DND-41 (cell line): ENCODE data around the gene PLXNA4.

ENCODE experiments used
- ATAC-seq: fragments of 200-7000 bp; cut with Tn5 transposase; 3 replicates; pipeline ENCODE4 v1.9.1; 2021; ENCODE audit warnings: low read depth; ENCODE audit not compliant: insufficient read depth
- DNase-seq: peaks from one replicate; pipeline ENCODE4 v3.0.0-alpha.2; 2020
- H2AFZ ChIP-seq: 2 replicates; pipeline ENCODE4 v1.6.0; 2012; ENCODE audit warnings: low read depth, low read length
- H3K27ac ChIP-seq: 2 replicates; pipeline ENCODE4 v1.5.1; 2012; ENCODE audit warnings: low read length, inconsistent platforms
- H3K27me3 ChIP-seq: fragments of 200-600 bp; sonication (generic); 2 replicates; pipeline ENCODE4 v1.6.0; 2012; ENCODE audit warnings: low read length, mild to moderate bottlenecking, inconsistent platforms; ENCODE audit not compliant: insufficient read depth, poor library complexity
- H3K36me3 ChIP-seq: 2 replicates; pipeline ENCODE4 v1.5.1; 2012; ENCODE audit warnings: low read length, inconsistent platforms; ENCODE audit not compliant: insufficient read depth
- H3K4me1 ChIP-seq: 2 replicates; pipeline ENCODE4 v1.5.1; 2012; ENCODE audit warnings: mild to moderate bottlenecking, low read length; ENCODE audit not compliant: insufficient read depth
- H3K4me2 ChIP-seq: 2 replicates; pipeline ENCODE4 v1.6.0; 2012; ENCODE audit warnings: mild to moderate bottlenecking, moderate library complexity, low read length, inconsistent platforms; ENCODE audit not compliant: insufficient read depth
- H3K4me3 ChIP-seq, 2 experiments: fragments of 200-600 bp in 1 of 2; shearing (Covaris generic) in 1 of 2; 2 replicates each; pipeline ENCODE4 v1.5.1; 2012 to 2016; ENCODE audit warnings: inconsistent platforms in 2 of 2, low read length in 2 of 2, mild to moderate bottlenecking in 2 of 2, low read depth in 1 of 2, moderate library complexity in 1 of 2
- H3K79me2 ChIP-seq: 2 replicates; pipeline ENCODE4 v1.6.0; 2012; ENCODE audit warnings: low read length, inconsistent platforms; ENCODE audit not compliant: insufficient read depth
- H3K9ac ChIP-seq: 2 replicates; pipeline ENCODE4 v1.6.0; 2012; ENCODE audit warnings: low read depth, mild to moderate bottlenecking, inconsistent platforms, low read length, moderate library complexity
- H3K9me3 ChIP-seq: 2 replicates; pipeline ENCODE4 v1.5.1; 2012; ENCODE audit warnings: low read length, moderate library complexity, mild to moderate bottlenecking, inconsistent platforms; ENCODE audit not compliant: insufficient read depth, severe bottlenecking
- H4K20me1 ChIP-seq: 2 replicates; pipeline ENCODE4 v1.6.0; 2012; ENCODE audit warnings: low read length; ENCODE audit not compliant: insufficient read depth
- CTCF ChIP-seq: IDR thresholded peaks from 2 replicates; pipeline ENCODE4 v1.5.1; 2012; ENCODE audit warnings: borderline replicate concordance, low read length, moderate library complexity, mild to moderate bottlenecking; ENCODE audit not compliant: poor library complexity, severe bottlenecking; ENCODE audit errors: extremely low read depth
- EZH2 ChIP-seq: IDR thresholded peaks from 3 replicates; pipeline ENCODE4 v1.6.1; 2012; ENCODE audit warnings: borderline replicate concordance, low read depth, mild to moderate bottlenecking, moderate library complexity, low read length, inconsistent platforms; ENCODE audit not compliant: severe bottlenecking

PLXNA4 gene

DNA sequence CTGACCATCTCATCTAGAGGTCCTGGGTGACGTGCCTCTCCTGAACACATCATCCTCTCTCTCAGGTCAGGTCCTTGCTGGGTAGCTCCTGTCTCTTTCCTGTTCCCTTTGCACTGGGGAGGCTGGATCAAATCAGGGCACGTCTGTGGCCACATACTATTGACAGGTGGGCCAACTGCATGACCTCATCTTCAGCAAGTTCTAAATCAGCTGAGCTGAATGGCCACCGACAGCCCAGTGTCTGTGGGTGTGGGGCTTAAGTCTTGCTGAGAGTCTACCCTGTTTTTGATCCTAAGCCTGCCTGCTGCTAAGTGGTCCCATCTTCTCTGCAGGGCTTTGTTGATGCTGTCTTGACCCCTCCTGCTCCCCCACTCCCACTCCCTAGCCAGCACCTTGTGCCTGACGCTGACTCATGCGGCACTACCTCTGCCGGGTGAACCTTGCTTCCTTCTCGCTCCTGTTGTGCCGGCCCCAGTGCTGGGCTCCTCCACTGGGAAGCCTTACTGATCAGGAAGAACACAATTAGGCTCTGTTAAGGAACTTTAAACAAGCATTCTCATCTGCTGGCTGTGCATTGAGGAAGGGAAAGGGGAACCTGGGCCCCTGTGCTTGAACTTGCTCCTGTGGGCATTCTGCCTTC lies 440.4 kb downstream of the PLXNA4 start:
- no peaks in the 10 kb centered on the region for H3K9me3 ChIP-seq
- no peak overlapping the region for H3K4me2 ChIP-seq
- H4K20me1 ChIP-seq: no peaks in the 10 kb centered on the region
- H3K27me3 ChIP-seq: no peaks in the 10 kb centered on the region
- no peak overlapping the region for H2AFZ ChIP-seq
- ATAC-seq (no peak), DNase-seq (no peak)
- no peaks in the 10 kb centered on the region for H3K79me2 ChIP-seq
- no peak overlapping the region for H3K9ac ChIP-seq
- H3K36me3 ChIP-seq: no peaks in the 10 kb centered on the region
- TF ChIP-seq CTCF (no peak), EZH2 (no peak)
- H3K4me3 ChIP-seq: no peak overlapping the region
- H3K27ac ChIP-seq: no peak overlapping the region
- H3K4me1 ChIP-seq: no peaks in the 10 kb centered on the region

DNA sequence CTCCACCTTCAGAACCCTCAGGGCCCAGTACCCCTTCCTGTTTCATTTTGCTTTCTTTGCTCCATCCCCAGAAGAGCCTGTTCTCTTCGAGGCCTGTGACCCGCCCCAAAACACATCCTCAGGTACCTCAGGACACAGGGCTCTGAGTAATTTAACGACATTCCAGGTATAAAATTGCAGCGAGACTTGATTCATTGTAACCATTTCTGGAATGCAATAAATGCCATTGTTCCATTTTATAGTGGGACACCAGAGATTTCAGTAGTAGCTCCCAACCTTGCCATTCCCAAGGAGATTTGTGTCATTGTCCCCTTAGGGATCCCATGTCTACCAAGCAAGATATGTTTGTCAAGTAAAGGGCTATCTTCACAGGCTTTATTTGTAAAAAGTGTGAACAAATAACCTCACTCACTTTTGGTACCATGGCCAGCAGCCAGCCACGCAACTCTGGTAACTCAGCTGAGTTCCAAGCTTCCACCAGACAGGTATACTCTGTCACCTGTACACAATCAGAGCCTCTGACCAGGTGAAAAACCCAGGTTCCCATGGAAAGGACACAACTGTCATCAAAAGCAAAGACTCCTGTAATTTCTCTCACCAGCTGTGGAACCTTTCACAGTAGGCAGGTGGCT lies 441.3 kb downstream of the PLXNA4 start:
- no peak for ATAC-seq
- H2AFZ ChIP-seq: no peak overlapping the region
- no peaks in the 10 kb centered on the region for H3K36me3 ChIP-seq
- H3K9me3 ChIP-seq: no peaks in the 10 kb centered on the region
- no peak overlapping the region for H3K27ac ChIP-seq
- no peak overlapping the region for H3K9ac ChIP-seq
- H3K4me2 ChIP-seq: no peak overlapping the region
- H3K79me2 ChIP-seq: no peaks in the 10 kb centered on the region
- no peaks in the 10 kb centered on the region for H3K4me1 ChIP-seq
- no peak overlapping the region for H3K4me3 ChIP-seq
- no peaks in the 10 kb centered on the region for H3K27me3 ChIP-seq
- DNase-seq: no peak
- TF ChIP-seq CTCF: no peak
- TF ChIP-seq EZH2: no peak
- H4K20me1 ChIP-seq: no peaks in the 10 kb centered on the region

GRCh38 chr7:132133501-132133900 lies 442.8 kb downstream of the PLXNA4 start:
- H3K27me3 ChIP-seq: no peaks in the 10 kb centered on the region
- DNase-seq (no peak), ATAC-seq (no peak)
- no peaks in the 10 kb centered on the region for H3K9me3 ChIP-seq
- H4K20me1 ChIP-seq: no peaks in the 10 kb centered on the region
- no peak overlapping the region for H3K4me2 ChIP-seq
- H3K79me2 ChIP-seq: no peaks in the 10 kb centered on the region
- TF ChIP-seq CTCF (no peak), EZH2 (no peak)
- no peaks in the 10 kb centered on the region for H3K36me3 ChIP-seq
- H3K4me3 ChIP-seq: no peak overlapping the region
- H3K9ac ChIP-seq: no peak overlapping the region
- H3K4me1 ChIP-seq: no peaks in the 10 kb centered on the region
- no peak overlapping the region for H2AFZ ChIP-seq
- H3K27ac ChIP-seq: no peak overlapping the region
